Measurements from ENCODE around the gene UBIAD1.

GRCh38 chr1:11245904-11246719 lies 26.9 kb upstream of the UBIAD1 start:
- no peak for TF ChIP-seq CTCF (conservative IDR thresholded peaks at IDR 0.05 in 1 of 2, IDR thresholded peaks at IDR 0.05 in 1 of 2; ENCODE audit: extremely low read depth in 1 of 2, insufficient read depth in 1 of 2, low read depth in 1 of 2, low read length in 2 of 2)
- no peak for TF ChIP-seq EZH2 (IDR thresholded peaks at IDR 0.05; ENCODE audit: borderline replicate concordance, low read length)

All from mammary epithelial cell (primary cell).